ENCODE data around the gene POLR1G. TPM values are rescaled to one million over a fixed set of nuclear protein-coding genes. Genes with fewer than 3 reads are reported as not detected.

POLR1G gene
- total and polyA plus RNA-seq, 9 of the 15 experiments (the other 6 are each of a cell fraction or from before 2014, with no cell fraction given), result 3.0 to 50.1 (median 27.4) TPM

- peak; percentile 14; the same call in 1 of the 2 replicates for TF ChIP-seq ZNF592 (IDR thresholded peaks at IDR 0.05)
- peak; percentile 84 for TF ChIP-seq RREB1 (CRISPR knock-in tag; IDR thresholded peaks at IDR 0.05)
- peak; percentile 89 for TF ChIP-seq DPF2 (IDR thresholded peaks at IDR 0.05)
- no peak for TF ChIP-seq NFATC3 (IDR thresholded peaks at IDR 0.05)
- peak; percentile 6; the same call in 1 of the 2 replicates for TF ChIP-seq TAL1 (IDR thresholded peaks at IDR 0.05)
- TF ChIP-seq FIP1L1 (IDR thresholded peaks at IDR 0.05; ENCODE audit: low read depth, low read length, poor library complexity, severe bottlenecking), result no peak
- no peak for TF ChIP-seq HMGN3 (IDR thresholded peaks at IDR 0.05; ENCODE audit: borderline replicate concordance, extremely low read depth, insufficient read length, low read depth, low read length)
- no peak for TF ChIP-seq CC2D1A (IDR thresholded peaks at IDR 0.05)
- no peak for TF ChIP-seq TCF15 (CRISPR knock-in tag; IDR thresholded peaks at IDR 0.05)
- peak; percentile 58; the same call in 1 of the 2 replicates for TF ChIP-seq MYNN (IDR thresholded peaks at IDR 0.05)
- TF ChIP-seq MYNN (CRISPR knock-in tag; IDR thresholded peaks at IDR 0.05), result no peak
- TF ChIP-seq ZNF699 (CRISPR knock-in tag; IDR thresholded peaks at IDR 0.05; ENCODE audit: insufficient replicate concordance), result no peak
- no peak for TF ChIP-seq PPARD (CRISPR knock-in tag; IDR thresholded peaks at IDR 0.05)
- peak; percentile 35; the same call in 1 of the 2 replicates for TF ChIP-seq GATAD2A (IDR thresholded peaks at IDR 0.05)
- peak; percentile 93 for TF ChIP-seq PKNOX1 (IDR thresholded peaks at IDR 0.05)
- no peak for TF ChIP-seq PHF20 (IDR thresholded peaks at IDR 0.05; ENCODE audit: partially characterized antibody)
- TF ChIP-seq SRF (CRISPR knock-in tag; IDR thresholded peaks at IDR 0.05), result no peak
Measured at GRCh38 chr19:45442778-45443461, 36.5 kb downstream of the POLR1G start (continued).

Measured in K562 (cell line).